GM03348 (cell line): ENCODE results near the gene RGS1.
A peak's percentile ranks its signal among the peaks of the same experiment; 100 is the strongest.

Experiments
- DNase-seq: peaks from one replicate; pipeline ENCODE4 v3.0.0; 2012; ENCODE audit warnings: low spot score

Gene RGS1

DNA sequence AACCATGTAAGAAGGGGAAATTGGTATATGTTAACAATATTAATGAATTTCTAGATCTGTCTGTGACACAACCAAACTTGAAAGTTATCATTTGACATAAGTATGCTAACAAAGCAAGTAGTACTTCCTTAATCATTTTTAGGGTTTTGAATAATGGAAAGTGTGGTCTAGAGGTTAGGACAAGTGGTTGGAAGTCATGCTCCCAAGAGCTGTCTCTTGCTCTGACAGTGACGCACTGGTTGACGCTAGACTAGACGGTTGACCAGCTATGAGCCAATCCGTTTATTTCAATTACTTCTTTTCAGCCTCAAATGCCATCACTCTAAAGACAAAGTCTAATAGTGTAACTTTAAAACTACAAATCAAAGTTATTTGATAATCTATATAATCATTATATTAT is 20.7 kb upstream of the RGS1 start:
- no peak for DNase-seq

DNA sequence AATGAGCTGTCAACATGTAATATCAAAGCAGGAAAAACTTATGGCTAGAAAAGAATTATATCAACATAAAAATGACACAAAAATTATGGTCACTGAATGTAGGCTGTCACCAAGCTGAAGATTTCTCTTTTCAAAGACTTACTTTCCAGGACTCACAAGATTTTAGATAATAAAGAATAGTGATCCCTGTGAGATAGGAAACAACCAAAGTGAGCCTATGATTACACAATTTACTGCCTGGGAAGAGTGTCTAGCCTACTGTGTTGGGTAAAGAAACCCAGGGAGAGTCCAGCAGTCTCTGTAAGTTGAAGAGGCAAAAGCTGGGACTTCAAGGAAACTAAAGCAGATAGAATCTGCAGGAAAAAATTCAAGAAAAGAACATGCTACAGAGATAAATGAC is 20.2 kb upstream of the RGS1 start:
- DNase-seq, result no peak

DNA sequence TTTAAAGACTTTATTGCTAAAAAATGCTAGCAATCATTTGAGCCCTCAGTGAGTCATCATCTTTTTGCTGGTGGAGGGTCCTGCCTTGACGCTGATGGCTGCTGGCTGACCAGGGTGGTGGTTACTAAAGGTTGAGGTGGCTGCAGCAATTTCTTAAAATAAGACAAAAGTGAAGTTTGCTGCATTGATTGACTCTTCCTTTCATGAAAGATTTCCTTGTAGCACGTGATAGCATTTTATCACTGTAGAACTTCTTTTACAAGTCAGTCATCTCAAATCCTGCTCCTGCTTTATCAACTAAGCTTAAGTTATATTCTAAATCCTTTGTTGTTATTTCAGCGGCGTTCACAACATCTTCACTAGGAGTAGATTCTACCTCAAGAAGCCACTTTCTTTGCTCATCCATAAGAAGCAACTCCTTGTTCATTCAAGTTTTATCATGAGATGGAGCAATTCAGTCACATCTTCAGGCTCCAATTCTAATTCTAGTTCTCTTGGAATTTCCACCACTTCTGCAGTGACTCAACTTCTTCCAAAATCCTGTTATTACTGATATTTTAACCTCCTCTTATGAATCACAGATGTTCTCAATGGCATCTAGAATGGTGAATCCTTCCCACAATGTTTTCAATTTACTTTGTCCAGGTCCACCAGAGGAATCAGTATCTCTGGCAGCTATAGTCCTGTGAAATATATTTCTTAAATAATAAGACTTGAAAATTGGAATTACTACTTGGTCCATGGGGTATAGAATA is 17.6 kb upstream of the RGS1 start:
- peak; percentile 9 for DNase-seq

DNA sequence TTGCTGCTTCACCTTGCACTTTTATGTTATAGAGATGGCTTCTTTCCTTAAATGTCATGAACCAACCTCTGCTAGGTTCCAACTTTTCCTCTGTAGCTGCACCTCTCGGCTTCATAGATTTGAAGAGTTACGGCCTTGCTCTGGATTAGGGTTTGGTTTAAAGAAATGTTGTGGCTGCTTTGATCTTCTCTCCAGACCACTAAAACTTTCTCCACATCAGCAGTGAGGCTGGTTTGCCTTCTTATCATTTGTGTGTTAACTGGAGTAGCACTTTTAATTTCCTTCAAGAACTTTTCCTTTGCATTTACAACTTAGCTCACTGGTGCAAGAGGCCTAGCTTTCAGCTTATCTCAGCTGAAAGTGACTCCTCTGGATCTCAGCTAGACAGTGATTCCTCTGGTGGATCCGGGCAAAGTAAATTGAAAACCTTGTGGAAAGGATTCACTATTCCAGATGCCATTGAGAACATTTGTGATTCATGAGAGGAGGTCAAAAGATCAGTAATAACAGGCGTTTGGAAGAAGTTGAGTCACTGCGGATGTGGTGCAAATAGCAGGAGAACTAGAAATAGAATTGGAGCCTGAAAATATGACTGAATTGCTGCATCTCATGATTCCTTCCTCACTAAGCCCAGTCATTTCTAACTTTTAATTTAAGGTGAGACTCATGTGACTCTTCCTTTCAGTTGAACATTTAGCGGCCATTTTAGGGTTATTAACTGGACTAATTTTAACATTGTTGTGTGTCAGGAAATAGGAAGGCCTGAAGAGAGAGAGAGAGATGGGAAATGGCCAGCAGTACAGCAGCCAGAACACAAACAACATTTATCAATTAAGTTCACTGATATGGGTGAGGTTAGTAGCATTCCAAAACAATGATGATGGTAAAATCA is 16.2 kb upstream of the RGS1 start:
- DNase-seq, result peak; percentile 66

DNA sequence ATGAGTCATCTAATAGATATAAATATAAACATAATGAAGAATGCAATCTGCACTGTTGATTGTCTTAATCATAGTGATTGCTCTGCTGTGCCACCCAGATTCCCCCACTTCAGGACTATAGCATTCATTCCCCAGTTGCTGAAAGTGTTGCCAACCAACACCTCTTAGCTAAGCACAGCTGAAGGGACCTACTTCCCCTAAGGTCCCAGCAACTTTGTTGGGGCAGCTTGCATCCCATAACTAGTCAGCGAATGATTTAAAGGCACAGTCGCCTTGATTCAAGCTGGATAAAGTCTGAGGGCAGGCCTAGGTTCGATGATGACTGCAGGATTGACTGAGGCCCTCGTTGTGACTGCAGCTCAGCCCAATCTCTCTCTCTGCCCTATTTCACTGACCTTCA is 14.3 kb upstream of the RGS1 start:
- DNase-seq, result no peak

DNA sequence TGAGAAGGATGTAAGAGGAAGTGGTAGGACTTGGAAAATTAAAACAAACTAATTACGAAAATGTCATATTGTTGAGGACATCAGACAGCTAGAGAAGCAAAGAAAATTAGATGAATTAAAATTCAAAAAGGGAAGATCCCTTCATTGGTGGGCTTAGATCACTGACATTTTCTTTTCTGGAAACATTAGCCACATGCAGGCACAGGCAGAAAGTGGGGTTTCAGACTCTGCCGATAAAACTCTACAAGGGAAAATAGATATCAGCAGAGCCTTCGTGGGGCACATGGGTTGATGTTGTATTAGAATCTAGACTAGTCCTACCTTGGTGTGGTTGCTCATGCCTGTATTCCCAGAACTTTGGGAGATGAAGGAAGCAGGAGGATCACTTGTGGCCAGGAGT is 12.4 kb upstream of the RGS1 start:
- no peak for DNase-seq

DNA sequence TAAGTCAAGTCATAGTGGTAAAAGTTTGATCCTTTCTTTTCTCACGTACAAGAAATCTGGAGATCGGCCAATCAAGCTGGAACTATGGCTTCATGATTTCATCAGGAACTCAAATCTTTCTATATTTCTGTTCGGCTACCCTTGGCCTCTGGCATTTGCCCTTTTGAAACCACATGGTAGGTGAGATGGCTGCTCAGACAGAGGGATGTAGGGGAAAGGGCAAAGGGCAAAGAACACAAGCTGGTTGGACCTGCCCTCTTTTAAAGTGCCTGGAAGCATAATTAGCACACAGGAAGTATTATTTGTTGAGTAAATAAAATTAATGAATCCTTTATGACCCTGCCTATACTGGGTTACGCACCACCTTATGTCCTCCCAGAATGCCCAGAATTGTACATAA is 11.5 kb upstream of the RGS1 start:
- DNase-seq, result no peak

DNA sequence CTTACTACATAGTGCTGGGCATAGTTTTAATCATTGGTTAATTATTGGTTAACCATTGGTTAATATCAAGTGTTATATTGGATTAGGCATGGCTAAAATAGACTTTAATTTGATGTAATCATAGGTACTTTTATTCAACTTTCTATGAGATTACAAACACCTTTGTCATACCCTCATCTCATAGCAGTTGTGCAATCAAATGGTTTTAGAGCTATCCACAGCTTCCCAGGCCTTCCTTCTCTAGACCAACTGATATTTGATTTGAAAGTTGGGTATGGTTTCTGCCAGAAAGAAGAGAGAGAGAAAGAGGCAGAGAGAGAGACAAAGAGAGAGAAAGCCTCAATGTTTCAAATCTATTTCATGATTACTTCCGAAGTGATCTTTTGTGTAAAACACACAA is 9.6 kb upstream of the RGS1 start:
- no peak for DNase-seq

DNA sequence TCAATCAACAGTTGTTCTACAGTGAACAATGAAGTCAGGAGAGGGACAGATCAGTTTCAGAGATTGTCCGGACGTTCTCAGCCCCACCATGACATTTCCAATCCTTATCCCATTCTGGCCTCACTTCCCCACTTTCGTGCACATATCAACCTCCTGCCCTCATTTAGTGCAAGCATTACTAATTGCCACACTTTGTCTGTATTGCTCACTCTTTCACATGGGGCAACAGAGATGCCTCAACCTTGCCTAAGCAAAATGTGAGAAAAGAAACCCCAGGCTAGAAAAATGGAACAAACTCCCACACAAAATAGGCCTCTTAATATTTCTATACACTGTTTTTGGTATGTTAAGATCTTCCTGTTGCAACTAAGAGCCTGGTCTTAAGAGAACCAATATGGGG is 8.9 kb upstream of the RGS1 start:
- DNase-seq, result no peak

DNA sequence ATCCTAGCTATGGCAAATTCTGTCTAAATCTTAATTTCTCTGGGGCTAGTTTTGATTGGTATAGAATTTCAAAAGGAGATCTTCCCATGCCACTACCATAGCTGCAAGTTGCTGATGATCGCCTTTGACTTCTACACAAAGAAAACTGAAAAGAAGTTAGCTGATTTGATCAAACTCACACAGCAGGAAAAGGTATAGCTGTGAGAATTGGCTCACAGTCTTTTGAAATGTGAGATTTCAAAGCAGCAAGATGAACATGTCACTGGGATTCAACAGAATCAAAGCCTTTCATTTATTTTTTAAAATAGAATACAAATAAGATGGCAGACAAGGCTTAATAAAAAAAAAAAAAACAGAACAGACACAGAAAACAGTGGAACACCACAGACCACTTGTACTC is 7.5 kb upstream of the RGS1 start:
- no peak for DNase-seq

DNA sequence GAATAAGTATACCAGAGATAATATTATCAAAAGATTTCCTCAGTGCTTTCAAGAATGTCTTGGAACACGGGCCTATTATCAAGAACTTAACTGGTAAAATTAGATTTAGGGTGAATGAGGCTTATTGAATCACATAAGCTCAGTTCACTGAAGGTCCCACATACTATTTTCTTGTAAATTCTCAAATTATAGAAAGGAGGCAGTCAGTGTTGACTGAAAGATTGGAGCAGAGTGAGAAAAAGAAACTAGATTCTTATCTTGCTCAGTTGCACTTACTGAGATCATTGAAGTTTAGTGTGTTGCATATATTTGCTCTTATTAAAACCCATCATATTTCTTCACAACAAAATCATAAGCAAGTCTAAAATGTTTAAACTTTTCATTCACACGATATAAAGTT is 3.9 kb upstream of the RGS1 start:
- DNase-seq, result no peak

DNA sequence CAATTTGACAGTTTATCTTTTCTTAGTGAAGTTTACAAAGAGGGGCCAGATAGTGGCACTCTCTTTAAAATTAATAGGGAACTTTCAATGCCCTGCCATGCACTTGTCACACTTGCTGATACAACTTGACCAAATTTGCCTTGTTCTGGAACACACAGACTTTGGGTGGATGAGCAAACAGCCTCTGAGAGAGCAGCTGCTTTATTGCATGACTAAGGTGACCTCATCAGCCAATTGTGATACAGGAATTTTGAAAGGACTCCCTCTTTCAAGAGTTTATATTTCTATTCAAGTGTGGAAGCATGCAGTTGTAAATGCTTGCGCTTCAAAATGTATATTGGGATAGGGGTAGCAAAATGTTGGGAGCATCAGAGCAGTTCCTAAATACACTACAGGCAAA is 2.1 kb upstream of the RGS1 start:
- peak; percentile 35 for DNase-seq

DNA sequence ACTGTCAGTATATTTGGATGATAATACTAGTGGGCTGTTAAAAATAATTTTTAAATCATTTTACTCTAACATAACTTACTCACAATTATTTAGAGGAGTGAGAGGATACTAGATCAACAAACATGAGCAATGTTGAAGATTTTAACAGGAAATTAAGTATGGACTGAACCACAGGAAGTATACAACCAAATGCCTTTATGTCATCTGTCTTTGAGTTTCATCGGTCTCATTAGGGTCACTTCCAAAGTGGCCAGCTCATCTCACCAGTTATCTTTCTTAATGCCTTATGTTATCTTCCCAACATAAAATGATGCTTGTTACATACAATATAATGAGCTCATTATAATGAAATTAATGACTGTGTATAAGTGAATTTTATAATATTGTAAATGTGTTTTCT is 1.5 kb upstream of the RGS1 start:
- DNase-seq, result no peak

DNA sequence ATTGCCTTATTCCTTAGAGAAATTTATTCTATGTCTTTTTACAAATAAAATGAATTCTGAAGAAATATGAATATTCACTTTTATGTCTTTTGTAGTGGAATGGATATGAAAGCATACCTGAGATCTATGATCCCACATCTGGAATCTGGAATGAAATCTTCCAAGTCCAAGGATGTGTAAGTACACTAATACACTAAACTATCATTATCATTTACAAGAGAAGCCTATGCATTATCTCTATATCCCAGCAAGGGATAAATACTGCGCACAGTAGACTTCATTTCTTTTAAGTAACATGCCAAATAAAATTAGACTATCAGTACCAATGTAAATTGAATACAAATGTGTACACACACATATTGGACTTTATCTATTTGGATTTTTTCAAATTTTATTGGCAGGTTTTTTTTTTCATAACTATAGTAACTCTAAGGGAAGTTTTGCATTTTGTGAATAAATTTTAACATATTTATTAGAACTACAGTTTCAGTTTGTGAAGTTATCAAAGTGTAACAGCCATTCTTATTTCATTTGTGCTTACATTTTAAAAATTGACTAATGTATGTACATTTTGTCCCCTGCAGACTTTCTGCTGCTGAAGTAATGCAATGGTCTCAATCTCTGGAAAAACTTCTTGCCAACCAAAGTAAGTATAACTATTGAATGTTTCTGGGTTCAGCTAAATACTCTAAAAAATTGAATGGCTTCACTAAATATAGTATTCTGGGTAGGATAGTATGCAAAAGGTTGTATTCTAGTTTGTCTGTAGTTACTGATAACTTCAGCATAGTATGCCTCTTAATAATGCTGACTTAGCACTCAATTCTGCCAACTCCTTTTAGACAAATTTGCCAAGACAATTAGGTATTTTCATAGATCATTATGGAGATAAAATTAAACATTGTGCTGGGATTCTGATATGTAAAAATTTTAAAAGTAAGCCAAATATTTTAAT is 894 bp downstream of the RGS1 start:
- DNase-seq, result no peak

DNA sequence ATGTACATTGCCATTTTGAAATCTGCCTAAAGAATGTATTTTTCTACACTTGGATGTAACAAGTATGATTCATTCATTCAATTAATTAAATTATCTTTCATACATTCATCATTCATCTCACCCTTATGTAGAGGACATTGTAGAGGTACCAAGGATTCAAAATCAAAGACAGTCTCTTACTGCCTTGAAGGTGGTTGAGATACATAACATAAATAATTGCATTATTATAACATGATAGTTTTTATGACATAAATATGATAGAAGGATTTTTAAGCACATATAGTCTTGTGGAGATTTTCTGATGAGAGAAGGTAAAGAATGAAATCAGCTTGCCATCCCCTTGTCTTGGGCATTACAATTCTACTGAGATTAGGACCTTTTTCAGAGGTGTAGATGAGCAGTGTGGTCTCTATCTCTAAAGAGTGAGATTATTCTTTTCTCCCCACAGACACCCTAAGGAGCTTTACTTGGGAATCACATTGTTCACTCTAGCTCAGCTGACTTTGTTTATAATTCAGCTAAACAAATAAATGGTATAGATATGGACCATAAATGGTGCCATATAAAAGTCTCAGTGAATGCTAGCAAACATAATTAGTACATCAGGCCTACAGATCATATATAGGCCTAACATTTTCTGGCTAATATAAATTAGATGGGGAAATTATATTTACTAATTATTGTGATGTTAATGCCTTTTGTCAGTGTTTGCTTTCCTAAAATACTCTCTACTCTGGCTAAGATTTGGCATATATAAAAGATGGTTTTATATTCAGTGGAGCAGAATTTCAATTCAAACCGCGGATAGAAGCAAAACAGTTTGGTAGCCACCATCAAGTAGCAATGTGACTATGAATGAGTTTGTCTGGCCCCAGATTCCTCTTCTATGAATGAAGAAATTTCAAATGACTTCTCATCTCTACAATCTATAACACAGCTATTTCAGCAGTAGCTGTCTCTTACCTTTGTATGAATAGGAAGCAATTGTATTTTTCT is 1.9 kb downstream of the RGS1 start:
- no peak for DNase-seq

DNA sequence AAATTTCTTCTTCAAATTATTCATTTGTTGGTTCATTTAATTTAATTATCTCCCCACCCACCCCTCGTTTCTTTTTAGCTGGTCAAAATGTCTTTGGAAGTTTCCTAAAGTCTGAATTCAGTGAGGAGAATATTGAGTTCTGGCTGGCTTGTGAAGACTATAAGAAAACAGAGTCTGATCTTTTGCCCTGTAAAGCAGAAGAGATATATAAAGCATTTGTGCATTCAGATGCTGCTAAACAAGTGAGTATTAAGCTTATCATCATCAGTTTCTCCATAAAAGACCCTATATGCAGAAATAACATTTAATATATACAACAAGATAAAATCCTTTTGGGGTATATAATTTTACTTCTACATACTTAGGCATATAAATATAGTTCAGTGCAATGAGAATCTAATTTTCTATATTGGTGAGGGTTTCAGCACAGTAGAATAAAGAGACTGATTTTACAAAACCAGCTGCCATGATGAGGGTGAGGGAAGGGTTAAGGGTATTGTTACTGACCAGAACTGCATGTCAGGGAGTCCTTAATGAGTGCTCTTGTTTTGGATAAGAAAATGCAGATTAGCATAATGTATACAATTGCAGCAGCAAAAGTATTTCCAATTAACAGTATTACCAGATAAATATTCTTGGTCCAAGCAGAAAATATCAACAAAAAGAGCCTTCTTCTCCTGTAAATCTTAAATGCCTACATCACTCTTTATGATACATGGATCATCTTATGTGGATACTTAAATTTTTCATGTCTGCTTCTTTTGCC is 2.8 kb downstream of the RGS1 start:
- DNase-seq, result no peak

DNA sequence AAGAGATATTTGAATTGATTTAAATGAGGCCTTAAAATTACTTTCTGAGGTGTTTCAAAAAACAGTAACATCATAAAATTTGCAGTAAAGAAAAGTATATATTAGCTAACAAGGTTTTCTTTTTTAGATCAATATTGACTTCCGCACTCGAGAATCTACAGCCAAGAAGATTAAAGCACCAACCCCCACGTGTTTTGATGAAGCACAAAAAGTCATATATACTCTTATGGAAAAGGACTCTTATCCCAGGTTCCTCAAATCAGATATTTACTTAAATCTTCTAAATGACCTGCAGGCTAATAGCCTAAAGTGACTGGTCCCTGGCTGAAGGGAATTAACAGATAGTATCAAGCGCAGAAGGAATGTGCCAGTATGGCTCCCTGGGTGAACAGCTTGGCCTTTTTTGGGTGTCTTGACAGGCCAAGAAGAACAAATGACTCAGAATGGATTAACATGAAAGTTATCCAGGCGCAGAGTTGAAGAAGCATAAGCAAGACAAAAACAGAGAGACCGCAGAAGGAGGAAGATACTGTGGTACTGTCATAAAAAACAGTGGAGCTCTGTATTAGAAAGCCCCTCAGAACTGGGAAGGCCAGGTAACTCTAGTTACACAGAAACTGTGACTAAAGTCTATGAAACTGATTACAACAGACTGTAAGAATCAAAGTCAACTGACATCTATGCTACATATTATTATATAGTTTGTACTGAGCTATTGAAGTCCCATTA is 3.6 kb downstream of the RGS1 start:
- DNase-seq, result no peak

DNA sequence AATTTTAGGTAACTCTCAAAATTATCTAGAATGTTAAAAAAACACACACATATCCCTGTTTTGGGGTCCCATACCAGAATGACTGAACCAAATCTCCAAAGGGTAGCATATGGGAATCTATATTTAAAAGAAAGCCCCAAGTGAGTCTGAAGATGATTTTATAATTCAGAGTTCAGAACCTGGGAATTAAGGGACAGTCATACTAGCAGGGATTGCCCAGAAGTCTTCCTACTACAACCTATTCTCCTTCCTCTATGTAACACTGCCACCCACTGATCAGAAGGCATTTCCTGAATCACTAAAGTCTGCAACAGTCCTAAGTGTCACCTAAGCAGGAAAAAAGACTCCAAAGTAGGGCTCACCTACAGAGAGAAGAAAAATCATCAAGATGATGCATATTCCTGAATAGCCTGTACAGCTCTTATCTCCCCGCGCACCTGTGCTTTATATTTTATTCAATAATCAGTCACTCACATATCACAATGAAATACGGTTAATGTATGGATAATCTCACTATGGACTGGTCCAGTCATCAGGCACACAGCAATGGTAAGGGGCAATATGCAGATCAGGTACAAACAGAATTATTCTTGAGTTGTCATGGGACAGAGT is 4.9 kb downstream of the RGS1 start:
- peak; percentile 44 for DNase-seq
